Muscle layer of duodenum (tissue), 2 donors: ENCODE results near the gene CADM4.

Experiments
- H3K27ac ChIP-seq: one replicate; pipeline ENCODE4 v1.7.0; 2013; ENCODE audit warnings: mild to moderate bottlenecking, low read length
- H3K27me3 ChIP-seq: one replicate; pipeline ENCODE4 v1.7.0; 2013; ENCODE audit warnings: low read depth, mild to moderate bottlenecking, control low read depth, low read length
- H3K36me3 ChIP-seq, 2 donors: one replicate each; pipeline ENCODE4 v1.7.0; 2013; ENCODE audit warnings: low read length in 2 of 2, control low read depth in 1 of 2, mild to moderate bottlenecking in 1 of 2; ENCODE audit not compliant: insufficient read depth in 2 of 2, control insufficient read depth in 1 of 2
- H3K4me1 ChIP-seq, 2 donors: one replicate each; pipeline ENCODE4 v1.7.0; 2013; ENCODE audit warnings: low read length in 2 of 2, mild to moderate bottlenecking in 2 of 2, control low read depth in 1 of 2, moderate library complexity in 1 of 2; ENCODE audit not compliant: insufficient read depth in 2 of 2, control insufficient read depth in 1 of 2
- H3K4me3 ChIP-seq, 2 donors: one replicate each; pipeline ENCODE4 v1.7.0; 2013; ENCODE audit warnings: low read length in 2 of 2, low read depth in 1 of 2, mild to moderate bottlenecking in 1 of 2
- H3K9me3 ChIP-seq, 2 donors: one replicate each; pipeline ENCODE4 v1.7.0; 2013; ENCODE audit warnings: low read length in 2 of 2, control low read depth in 1 of 2, mild to moderate bottlenecking in 1 of 2; ENCODE audit not compliant: control insufficient read depth in 1 of 2
- donor health status: healthy.

The CADM4 gene

DNA sequence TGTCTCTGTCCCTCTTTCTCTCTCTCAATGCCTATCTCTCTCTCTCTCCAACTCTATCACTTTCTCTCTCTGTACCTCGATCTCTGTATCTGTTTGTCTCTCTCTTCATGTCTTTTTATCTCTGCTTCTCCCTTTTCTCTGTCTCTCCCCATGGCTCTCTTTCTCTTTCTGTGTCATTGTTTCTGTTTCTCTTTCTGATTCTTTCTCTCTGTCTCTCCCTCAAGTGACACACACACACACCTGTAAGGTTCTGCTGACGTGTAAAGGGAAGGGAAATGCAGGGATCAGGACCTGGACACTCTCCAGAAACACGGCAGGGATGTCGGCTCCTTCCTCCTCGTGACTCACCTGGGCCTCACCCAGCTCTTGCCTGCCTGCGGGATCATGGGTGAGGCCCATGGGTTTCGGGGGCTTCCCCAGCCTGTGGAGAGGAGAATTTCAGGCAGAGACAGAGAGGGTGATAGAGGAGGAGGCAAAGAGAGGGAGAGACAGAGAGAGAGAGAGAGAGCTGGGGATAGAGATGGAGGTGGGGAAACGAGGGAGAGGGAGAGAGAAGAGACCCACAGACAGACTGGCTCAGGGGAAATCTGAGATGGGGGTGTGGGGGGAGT is 35.7 kb upstream of the CADM4 start:
- H3K27ac ChIP-seq = peak overlapping the region; percentile 90
- H3K9me3 ChIP-seq = no peaks in the 10 kb centered on the region
- no peaks in the 10 kb centered on the region for H3K27me3 ChIP-seq
- H3K4me1 ChIP-seq = peaks cover 0 to 12% of the 10 kb centered on the region in 2 donors
- H3K36me3 ChIP-seq = no peaks in the 10 kb centered on the region
- no peak overlapping the region for H3K4me3 ChIP-seq

- no peaks in the 10 kb centered on the region for H3K9me3 ChIP-seq
- no peaks in the 10 kb centered on the region for H3K27me3 ChIP-seq
- peaks cover 0 to 18% of the 10 kb centered on the region in 2 donors for H3K4me1 ChIP-seq
- H3K27ac ChIP-seq = peak overlapping the region; percentile 90
- H3K36me3 ChIP-seq = no peaks in the 10 kb centered on the region
- no peak overlapping the region for H3K4me3 ChIP-seq
Observed at GRCh38 chr19:43674596-43674995, 34.9 kb upstream of the CADM4 start.

GRCh38 chr19:43674183-43674582 is 34.5 kb upstream of the CADM4 start:
- Histone ChIP-seq H3K27ac (peak overlapping the region; percentile 90), H3K9me3 (no peaks in the 10 kb centered on the region), H3K4me1 (peaks cover 0 to 18% of the 10 kb centered on the region in 2 donors), H3K27me3 (no peaks in the 10 kb centered on the region), H3K36me3 (no peaks in the 10 kb centered on the region), H3K4me3 (no peak overlapping the region)

- Histone ChIP-seq H3K27me3 (no peaks in the 10 kb centered on the region), H3K36me3 (no peaks in the 10 kb centered on the region), H3K9me3 (no peaks in the 10 kb centered on the region), H3K4me3 (no peak overlapping the region), H3K27ac (no peak overlapping the region), H3K4me1 (peaks cover 0 to 14% of the 10 kb centered on the region in 2 donors)
Observed at GRCh38 chr19:43673637-43674036, 34.0 kb upstream of the CADM4 start.

DNA sequence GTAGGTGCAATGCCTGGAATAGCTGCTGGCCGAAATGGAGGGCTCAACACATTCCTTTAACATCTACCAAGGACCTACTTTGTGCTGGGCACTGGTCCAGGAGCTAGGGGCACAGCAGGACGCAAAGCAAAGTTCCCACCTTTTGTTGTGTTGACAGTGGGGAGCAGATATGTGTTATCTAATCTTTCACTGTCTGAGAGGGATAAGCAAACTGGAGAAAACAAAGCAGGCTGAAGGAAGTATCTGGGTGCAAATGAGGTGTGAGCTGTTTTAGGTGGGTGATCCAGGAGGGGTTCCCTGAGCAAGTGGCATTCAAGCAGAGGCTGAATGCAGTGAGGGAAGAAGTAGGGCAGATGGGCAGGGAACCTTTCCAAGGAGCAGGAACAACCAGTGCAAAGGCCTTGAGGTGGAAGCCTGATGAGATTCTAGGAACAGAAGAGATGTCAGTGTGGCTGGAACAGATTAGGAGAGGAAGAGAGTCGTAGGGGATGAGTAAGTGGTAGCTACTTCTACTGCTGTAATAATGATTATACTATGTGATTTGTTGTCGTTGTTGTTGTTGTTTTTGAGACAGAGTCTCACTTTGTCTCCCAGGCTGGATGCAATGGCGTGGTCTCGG is 32.5 kb upstream of the CADM4 start:
- Histone ChIP-seq H3K27me3 (no peaks in the 10 kb centered on the region), H3K4me1 (peaks cover 0 to 19% of the 10 kb centered on the region in 2 donors), H3K36me3 (no peaks in the 10 kb centered on the region), H3K27ac (no peak overlapping the region), H3K4me3 (no peak overlapping the region), H3K9me3 (no peaks in the 10 kb centered on the region)

- Histone ChIP-seq H3K36me3 (peaks cover 9 to 17% of the 10 kb centered on the region in 2 donors), H3K27me3 (no peaks in the 10 kb centered on the region), H3K27ac (peak overlapping the region; percentile 94), H3K4me1 (peaks cover 0 to 19% of the 10 kb centered on the region in 2 donors), H3K9me3 (no peaks in the 10 kb centered on the region), H3K4me3 (peak overlapping the region; percentile 73 to 84)
Observed at GRCh38 chr19:43668406-43669109, 28.9 kb upstream of the CADM4 start.

- H3K27me3 ChIP-seq = no peaks in the 10 kb centered on the region
- peaks cover 9 to 18% of the 10 kb centered on the region in 2 donors for H3K36me3 ChIP-seq
- H3K9me3 ChIP-seq = no peaks in the 10 kb centered on the region
- peak overlapping the region; percentile 60 to 65 for H3K4me3 ChIP-seq
- peak overlapping the region; percentile 43 for H3K27ac ChIP-seq
- H3K4me1 ChIP-seq = peaks cover 0 to 19% of the 10 kb centered on the region in 2 donors
Observed at GRCh38 chr19:43667876-43668405, 28.3 kb upstream of the CADM4 start.

- Histone ChIP-seq H3K27ac (peak overlapping the region; percentile 43), H3K27me3 (no peaks in the 10 kb centered on the region), H3K36me3 (peaks cover 9 to 21% of the 10 kb centered on the region in 2 donors), H3K4me3 (peak overlapping the region; percentile 60 to 65), H3K4me1 (peaks cover 0 to 19% of the 10 kb centered on the region in 2 donors), H3K9me3 (no peaks in the 10 kb centered on the region)
Observed at GRCh38 chr19:43667126-43667875, 27.7 kb upstream of the CADM4 start.

DNA sequence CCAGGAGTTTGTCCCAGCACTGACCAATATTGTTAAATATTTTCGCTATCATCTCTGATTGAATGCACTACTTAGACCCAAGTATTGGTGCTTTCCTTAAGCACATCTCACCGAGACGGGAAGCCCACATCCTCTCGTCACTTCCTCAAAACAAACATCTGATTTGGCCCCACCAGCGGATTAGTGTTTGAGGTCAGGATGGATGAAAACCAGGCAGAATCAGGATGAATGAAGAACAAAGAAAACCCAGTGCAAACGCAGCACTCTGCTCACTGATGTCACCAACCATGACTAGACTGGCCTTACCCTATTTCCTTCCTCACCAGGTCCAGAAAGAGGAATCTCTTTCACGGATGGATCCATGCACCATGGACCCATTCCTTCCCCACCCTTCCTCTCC is 24.4 kb upstream of the CADM4 start:
- Histone ChIP-seq H3K27ac (no peak overlapping the region), H3K4me1 (peaks cover 0 to 8% of the 10 kb centered on the region in 2 donors), H3K9me3 (no peaks in the 10 kb centered on the region), H3K27me3 (no peaks in the 10 kb centered on the region), H3K4me3 (no peak overlapping the region), H3K36me3 (peaks cover 17 to 35% of the 10 kb centered on the region in 2 donors)

DNA sequence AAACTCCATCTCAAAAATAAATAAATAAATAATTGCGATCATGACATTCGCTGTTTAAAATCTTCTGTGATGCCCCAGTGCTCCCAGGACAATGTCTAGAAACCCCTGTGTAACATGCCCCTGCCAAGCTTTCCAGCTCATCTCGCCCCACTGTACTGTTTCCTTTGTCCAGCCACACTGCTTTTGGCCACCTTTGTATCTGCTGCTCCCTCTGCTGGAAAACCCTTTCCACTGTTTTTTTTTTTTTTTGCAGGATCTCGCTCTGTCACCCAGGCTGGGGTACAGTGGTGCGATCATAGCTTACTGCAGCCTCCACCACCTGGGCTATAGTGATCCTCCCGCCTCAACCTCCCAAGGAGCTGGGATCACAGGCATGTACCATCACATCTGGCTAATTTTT is 22.8 kb upstream of the CADM4 start:
- no peaks in the 10 kb centered on the region for H3K9me3 ChIP-seq
- no peak overlapping the region for H3K4me3 ChIP-seq
- H3K27me3 ChIP-seq = no peaks in the 10 kb centered on the region
- H3K4me1 ChIP-seq = peaks cover 0 to 5% of the 10 kb centered on the region in 2 donors
- H3K36me3 ChIP-seq = peaks cover 17 to 40% of the 10 kb centered on the region in 2 donors
- no peak overlapping the region for H3K27ac ChIP-seq

DNA sequence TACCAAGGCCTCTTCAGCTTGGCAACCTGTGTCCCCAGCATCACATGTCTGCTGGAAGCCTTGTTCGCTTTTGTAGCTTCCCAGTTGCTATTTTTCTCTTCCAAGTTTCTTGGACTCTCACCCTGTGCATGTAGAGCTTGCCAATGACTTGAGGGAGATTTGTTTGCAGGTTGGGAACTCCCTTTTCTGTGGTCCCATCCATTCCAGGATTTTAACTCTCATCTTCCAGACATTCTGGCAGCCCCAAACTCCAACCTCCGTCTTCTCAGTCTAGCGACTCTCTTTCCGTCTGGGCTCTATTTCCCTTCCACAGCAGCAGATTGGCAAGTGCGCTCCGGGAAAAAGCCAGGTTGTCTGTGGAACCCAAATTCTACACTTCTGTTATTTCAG is 21.3 kb upstream of the CADM4 start:
- H3K27me3 ChIP-seq = no peaks in the 10 kb centered on the region
- H3K9me3 ChIP-seq = no peaks in the 10 kb centered on the region
- no peak overlapping the region for H3K4me3 ChIP-seq
- H3K27ac ChIP-seq = no peak overlapping the region
- peaks cover 17 to 44% of the 10 kb centered on the region in 2 donors for H3K36me3 ChIP-seq
- H3K4me1 ChIP-seq = no peaks in the 10 kb centered on the region
